Measurements from ENCODE around the gene NPNT.

NPNT gene

DNA sequence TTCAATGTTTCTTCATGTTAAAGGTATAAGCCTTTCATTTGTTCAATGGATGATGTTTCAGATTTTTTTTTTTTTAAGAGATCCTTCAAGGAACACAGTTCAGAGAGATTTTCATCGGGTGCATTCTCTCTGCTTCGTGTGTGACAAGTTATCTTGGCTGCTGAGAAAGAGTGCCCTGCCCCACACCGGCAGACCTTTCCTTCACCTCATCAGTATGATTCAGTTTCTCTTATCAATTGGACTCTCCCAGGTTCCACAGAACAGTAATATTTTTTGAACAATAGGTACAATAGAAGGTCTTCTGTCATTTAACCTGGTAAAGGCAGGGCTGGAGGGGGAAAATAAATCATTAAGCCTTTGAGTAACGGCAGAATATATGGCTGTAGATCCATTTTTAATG lies 75.8 kb downstream of the NPNT start:
- no peak for DNase-seq (ENCODE audit: low spot score)
- no peak for TF ChIP-seq CTCF (IDR thresholded peaks at IDR 0.05; ENCODE audit: extremely low read depth, missing control alignments)

GRCh38 chr4:105972946-105973621 lies 77.8 kb downstream of the NPNT start:
- TF ChIP-seq CTCF (IDR thresholded peaks at IDR 0.05; ENCODE audit: extremely low read depth, missing control alignments) = no peak
- no peak for DNase-seq (ENCODE audit: low spot score)

- no peak for TF ChIP-seq CTCF (IDR thresholded peaks at IDR 0.05; ENCODE audit: extremely low read depth, missing control alignments)
Measured at GRCh38 chr4:105976915-105977314, 81.6 kb downstream of the NPNT start.

DNA sequence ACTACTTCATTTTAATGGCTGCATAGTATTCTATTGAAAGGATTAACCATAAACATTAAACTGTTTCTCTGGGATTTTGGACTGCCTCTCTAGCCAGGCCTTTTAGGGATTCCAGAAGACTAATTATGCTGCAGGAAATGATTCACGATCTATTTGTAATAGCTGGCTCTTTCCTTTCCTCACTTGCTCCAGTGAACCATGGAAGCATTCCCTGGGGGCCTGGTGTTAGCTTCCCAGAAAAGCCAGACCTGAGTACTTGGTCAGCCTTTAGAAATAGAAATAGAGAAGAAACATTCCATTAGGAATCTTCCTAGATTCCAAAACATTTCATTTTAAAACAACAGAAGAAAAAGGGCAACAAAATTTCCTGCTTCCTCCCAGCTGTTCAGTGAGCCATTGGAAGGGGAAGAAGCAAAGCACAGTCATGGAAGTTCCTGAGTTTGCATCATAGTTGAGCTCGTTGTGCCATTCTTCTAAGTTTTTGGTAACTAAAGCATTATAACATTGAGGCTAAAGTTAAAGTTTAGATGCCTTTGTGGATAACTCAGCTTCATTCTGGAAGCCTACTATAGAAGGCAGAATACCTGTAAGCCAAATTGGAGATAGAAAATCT lies 83.5 kb downstream of the NPNT start:
- DNase-seq (ENCODE audit: low spot score) = no peak
- TF ChIP-seq CTCF (IDR thresholded peaks at IDR 0.05; ENCODE audit: extremely low read depth, missing control alignments) = no peak

More at GRCh38 chr4:105976915-105977314, 81.6 kb downstream of the NPNT start:
- no peak for DNase-seq (ENCODE audit: low spot score)

- DNase-seq (ENCODE audit: low spot score) = no peak
- TF ChIP-seq CTCF (IDR thresholded peaks at IDR 0.05; ENCODE audit: extremely low read depth, missing control alignments) = no peak
Measured at GRCh38 chr4:105979506-105979905, 84.2 kb downstream of the NPNT start.

DNA sequence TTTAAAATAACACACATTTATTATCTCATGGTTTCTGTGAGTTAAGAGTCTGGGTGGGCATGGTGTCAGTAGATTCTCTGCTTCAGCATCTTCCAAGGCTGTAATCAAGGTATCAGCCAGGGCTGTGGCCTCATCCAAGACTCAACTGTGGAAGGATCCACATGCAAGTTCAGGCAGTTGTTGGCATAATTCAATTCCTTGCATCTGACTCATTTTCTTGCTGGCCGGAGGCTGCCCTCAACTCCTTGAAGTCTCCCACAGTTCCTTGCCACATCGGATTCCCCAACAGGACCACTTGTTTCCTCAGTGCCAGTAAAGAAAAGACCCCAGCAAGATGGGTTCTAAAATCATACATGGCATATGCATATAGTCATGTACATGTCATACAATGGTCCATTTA lies 93.4 kb downstream of the NPNT start:
- no peak for DNase-seq (ENCODE audit: low spot score)

More for the DNA sequence above, 93.4 kb downstream of the NPNT start:
- TF ChIP-seq CTCF (IDR thresholded peaks at IDR 0.05; ENCODE audit: extremely low read depth, missing control alignments) = no peak
